Activated CD8-positive, alpha-beta memory T cell treated with anti-CD3 and anti-CD28 coated beads, Interleukin-2, amount 50 U/mL, for 24 hours (primary cell): ENCODE measurements around the gene OTOGL.
"Not testable (repeated sequence)": the region's sequence is repeated elsewhere in the genome, so short reads cannot be mapped to it uniquely, and the experiment has no call there.

Source experiments
- DNase-seq: peaks from one replicate; pipeline ENCODE4 v3.0.0-alpha.2; 2020; ENCODE audit errors: extremely low read depth

The OTOGL gene

GRCh38 chr12:80183939-80184338 is 84.6 kb downstream of the OTOGL start:
- no peak for DNase-seq

GRCh38 chr12:80184926-80185325 is 85.6 kb downstream of the OTOGL start:
- DNase-seq, result no peak

GRCh38 chr12:80186727-80187217 is 87.4 kb downstream of the OTOGL start:
- no peak for DNase-seq

- DNase-seq, result no peak
Measured at GRCh38 chr12:80187660-80188090, 88.3 kb downstream of the OTOGL start.

- no peak for DNase-seq
Measured at GRCh38 chr12:80188576-80188975, 89.2 kb downstream of the OTOGL start.

- DNase-seq, result no peak
Measured at GRCh38 chr12:80189241-80189640, 89.9 kb downstream of the OTOGL start.

GRCh38 chr12:80190001-80190400 is 90.7 kb downstream of the OTOGL start:
- no peak for DNase-seq

- no peak for DNase-seq
Measured at GRCh38 chr12:80192087-80192486, 92.8 kb downstream of the OTOGL start.

- no peak for DNase-seq
Measured at GRCh38 chr12:80193865-80194264, 94.5 kb downstream of the OTOGL start.

GRCh38 chr12:80195074-80195726 is 95.9 kb downstream of the OTOGL start:
- no peak for DNase-seq

GRCh38 chr12:80195737-80196136 is 96.4 kb downstream of the OTOGL start:
- DNase-seq, result no peak

- DNase-seq, result no peak
Measured at GRCh38 chr12:80196419-80196818, 97.1 kb downstream of the OTOGL start.

GRCh38 chr12:80198782-80199337 is 99.5 kb downstream of the OTOGL start:
- no peak for DNase-seq

GRCh38 chr12:80199931-80200330 is 100.6 kb downstream of the OTOGL start:
- DNase-seq, result no peak

GRCh38 chr12:80200414-80200813 is 101.1 kb downstream of the OTOGL start:
- DNase-seq, result no peak

- DNase-seq, result no peak
Measured at GRCh38 chr12:80201908-80202307, 102.6 kb downstream of the OTOGL start.

- DNase-seq, result no peak
Measured at GRCh38 chr12:80205960-80206359, 106.6 kb downstream of the OTOGL start.

GRCh38 chr12:80208071-80208470 is 108.7 kb downstream of the OTOGL start:
- DNase-seq, result no peak

GRCh38 chr12:80211671-80212070 is 112.3 kb downstream of the OTOGL start:
- no peak for DNase-seq

GRCh38 chr12:80212938-80213645 is 113.8 kb downstream of the OTOGL start:
- DNase-seq, result no peak

GRCh38 chr12:80213871-80214270 is 114.5 kb downstream of the OTOGL start:
- no peak for DNase-seq

GRCh38 chr12:80217011-80217535 is 117.7 kb downstream of the OTOGL start:
- no peak for DNase-seq

GRCh38 chr12:80218925-80219324 is 119.6 kb downstream of the OTOGL start:
- DNase-seq, result not testable (repeated sequence)
